T-cell (primary cell): ENCODE measurements around the gene WSCD1. TPM values are rescaled to one million over a fixed set of nuclear protein-coding genes. Genes with fewer than 3 reads are reported as not detected.

Experiments used
- ATAC-seq, 4 experiments: fragments of 200-7000 bp in 3 of 4; fragments of 150-1000 bp in 1 of 4; cut with Tn5 transposase; replicated peaks in 1 of 4; 1 replicate in 3 of 4; 2 replicates in 1 of 4; pipeline ENCODE4 v1.10.0; 2021; ENCODE audit warnings: moderate library complexity in 3 of 4, mild to moderate bottlenecking in 2 of 4, moderate number of reproducible peaks in 1 of 4
- CTCF ChIA-PET, 2 donors: fragments of 300-600 bp; sonication (Branson Sonifier 250); formaldehyde crosslinking; loops; one replicate each; lab custom pipeline; 2022; ENCODE audit warnings: antibody characterized with exemption in 2 of 2; lab: Charles Lee
- POLR2A ChIA-PET, 2 donors: fragments of 300-600 bp; sonication (Branson Sonifier 250); formaldehyde crosslinking; loops; one replicate each; lab custom pipeline; 2022; ENCODE audit warnings: antibody characterized with exemption in 2 of 2; lab: Charles Lee
- DNase-seq, 35 experiments: peaks; one replicate each; pipeline versions ENCODE4 v3.0.0 to v3.0.0-alpha.2; 2013 to 2023
- H3K27ac ChIP-seq: one replicate; pipeline ENCODE4 v1.5.1; 2013; ENCODE audit warnings: low read length
- H3K27me3 ChIP-seq, 2 experiments: replicated peaks in 1 of 2; 1 replicate in 1 of 2; 2 replicates in 1 of 2; pipeline versions ENCODE4 v1.6.1 to v1.7.0; 2013; ENCODE audit warnings: low read length in 1 of 2, mixed read lengths in 1 of 2; ENCODE audit not compliant: control insufficient read depth in 2 of 2, insufficient read depth in 2 of 2; ENCODE audit errors: extremely low read depth in 1 of 2
- H3K36me3 ChIP-seq, 2 donors: 1 replicate in 1 of 2; 2 replicates in 1 of 2; pipeline versions ENCODE4 v1.6.1 to v1.7.0; 2013; ENCODE audit warnings: low read length in 1 of 2; ENCODE audit not compliant: control insufficient read depth in 2 of 2, insufficient read depth in 1 of 2; ENCODE audit errors: extremely low read depth in 1 of 2
- H3K4me1 ChIP-seq, 2 experiments: 1 replicate in 1 of 2; 2 replicates in 1 of 2; pipeline versions ENCODE4 v1.6.1 to v1.7.0; 2013; ENCODE audit warnings: low read length in 2 of 2, mixed read lengths in 1 of 2; ENCODE audit not compliant: insufficient read depth in 2 of 2, control insufficient read depth in 1 of 2; ENCODE audit errors: extremely low read depth in 1 of 2
- H3K4me3 ChIP-seq, 2 donors: 1 replicate in 1 of 2; 2 replicates in 1 of 2; pipeline versions ENCODE4 v1.5.1 to v1.7.0; 2013; ENCODE audit warnings: mild to moderate bottlenecking in 2 of 2, low read length in 1 of 2, moderate library complexity in 1 of 2; ENCODE audit not compliant: control insufficient read depth in 1 of 2; ENCODE audit errors: extremely low read depth in 1 of 2
- H3K9me3 ChIP-seq: 2 replicates; pipeline ENCODE4 v1.7.0; 2013
- H3K27ac Mint-ChIP-seq, 2 donors: one replicate each; pipeline ENCODE4 v1.8.0; 2020 to 2021; ENCODE audit warnings: mild to moderate bottlenecking in 2 of 2, mixed read lengths in 2 of 2
- H3K27me3 Mint-ChIP-seq, 2 donors: one replicate each; pipeline ENCODE4 v1.8.0; 2021 to 2022; ENCODE audit warnings: mixed read lengths in 2 of 2
- H3K36me3 Mint-ChIP-seq: one replicate; pipeline ENCODE4 v1.8.0; 2021; ENCODE audit warnings: mixed read lengths
- H3K4me1 Mint-ChIP-seq, 3 donors: one replicate each; pipeline ENCODE4 v1.8.0; 2020 to 2022; ENCODE audit warnings: mixed read lengths in 3 of 3, mild to moderate bottlenecking in 1 of 3
- H3K4me3 Mint-ChIP-seq, 3 donors: one replicate each; pipeline ENCODE4 v1.8.0; 2020 to 2022; ENCODE audit warnings: mild to moderate bottlenecking in 3 of 3, mixed read lengths in 3 of 3, moderate library complexity in 3 of 3
- H3K9me3 Mint-ChIP-seq, 3 donors: one replicate each; pipeline ENCODE4 v1.8.0; 2020 to 2022; ENCODE audit warnings: mixed read lengths in 3 of 3
- WGBS: methylation state at CpG from one replicate; pipeline ENCODE4 v1.1.5; 2013; ENCODE audit warnings: missing lambda C conversion rate; ENCODE audit not compliant: insufficient coverage; 5-methylcytosine and 5-hydroxymethylcytosine counted together
- total RNA-seq, 35 experiments: library from RNA in 6 of 35; stranded (reverse) in 6 of 35; fragments of 120-200 nt in 1 of 35; gene quantifications; one replicate each; pipeline versions ENCODE4 v1.2.1 to v1.2.4 and lab custom pipeline; 2013 to 2026

The WSCD1 gene
- total RNA-seq, 5 donors from 2014 or later (not counting 1 experiment from before 2014, with no cell fraction given), result 0.09 to 0.58 (median 0.27) TPM; not detected in 1

GRCh38 chr17:6166492-6167179 is 96.5 kb downstream of the WSCD1 start:
- H3K4me3 ChIP-seq, result no peak overlapping the region
- no peaks in the 10 kb centered on the region for H3K4me1 Mint-ChIP-seq
- H3K4me1 ChIP-seq, result no peaks in the 10 kb centered on the region
- WGBS, result 62% methylated on average over 4 of the region's 6 CpGs
- DNase-seq (no peak), ATAC-seq (no peak)
- ChIA-PET CTCF (no interaction called here), POLR2A (no interaction called here)
- peaks cover 14 to 18% of the 10 kb centered on the region in 2 donors for H3K27me3 Mint-ChIP-seq
- H3K27ac Mint-ChIP-seq, result no peak overlapping the region
- H3K27me3 ChIP-seq, result peaks cover 0 to 16% of the 10 kb centered on the region in 2 experiments
- H3K9me3 ChIP-seq, result no peaks in the 10 kb centered on the region
- no peaks in the 10 kb centered on the region for H3K36me3 Mint-ChIP-seq
- peaks cover 0 to 2% (median 0%) of the 10 kb centered on the region in 3 donors for H3K9me3 Mint-ChIP-seq
- H3K27ac ChIP-seq, result no peak overlapping the region
- no peaks in the 10 kb centered on the region for H3K36me3 ChIP-seq
- H3K4me3 Mint-ChIP-seq, result no peak overlapping the region

GRCh38 chr17:6168296-6168695 is 98.1 kb downstream of the WSCD1 start:
- Mint-ChIP-seq H3K27me3 (peaks cover 21 to 27% of the 10 kb centered on the region in 2 donors), H3K9me3 (peaks cover 0 to 2% (median 0%) of the 10 kb centered on the region in 3 donors), H3K36me3 (no peaks in the 10 kb centered on the region), H3K4me1 (no peaks in the 10 kb centered on the region), H3K27ac (no peak overlapping the region), H3K4me3 (no peak overlapping the region)
- POLR2A ChIA-PET, result interaction anchor here in 1 of 2 donors (0.6 kb wide), 1 partner anchor 122 kb away, joined by 4 read pairs; no protein-coding TSS in a partner anchor
- Histone ChIP-seq H3K36me3 (no peaks in the 10 kb centered on the region), H3K4me3 (no peak overlapping the region), H3K4me1 (no peaks in the 10 kb centered on the region), H3K27ac (no peak overlapping the region), H3K27me3 (peaks cover 0 to 18% of the 10 kb centered on the region in 2 experiments), H3K9me3 (no peaks in the 10 kb centered on the region)
- CTCF ChIA-PET, result no interaction called here
- no CpG with 5 or more reads among the region's 6 CpGs for WGBS
- DNase-seq, result no peak
- no peak for ATAC-seq

GRCh38 chr17:6170349-6170748 is 100.2 kb downstream of the WSCD1 start:
- peaks cover 23 to 25% of the 10 kb centered on the region in 2 donors for H3K27me3 Mint-ChIP-seq

GRCh38 chr17:6172642-6173330 is 102.6 kb downstream of the WSCD1 start:
- POLR2A ChIA-PET, result no interaction called here
- no peaks in the 10 kb centered on the region for H3K36me3 Mint-ChIP-seq
- peaks cover 0 to 2% (median 0%) of the 10 kb centered on the region in 3 donors for H3K9me3 Mint-ChIP-seq
- H3K27ac ChIP-seq, result no peak overlapping the region
- peaks cover 0 to 19% of the 10 kb centered on the region in 2 experiments for H3K27me3 ChIP-seq
- peaks cover 26 to 27% of the 10 kb centered on the region in 2 donors for H3K27me3 Mint-ChIP-seq
- H3K9me3 ChIP-seq, result no peaks in the 10 kb centered on the region
- ATAC-seq, result no peak
- H3K36me3 ChIP-seq, result no peaks in the 10 kb centered on the region
- H3K4me1 Mint-ChIP-seq, result no peaks in the 10 kb centered on the region
- no peak for DNase-seq
- CTCF ChIA-PET, result no interaction called here
- no peak overlapping the region for H3K4me3 Mint-ChIP-seq
- no peaks in the 10 kb centered on the region for H3K4me1 ChIP-seq
- WGBS, result 77% methylated on average over 4 of the region's 9 CpGs
- no peak overlapping the region for H3K4me3 ChIP-seq
- no peak overlapping the region for H3K27ac Mint-ChIP-seq

More at GRCh38 chr17:6170349-6170748, 100.2 kb downstream of the WSCD1 start:
- no peak for ATAC-seq
- Histone ChIP-seq H3K9me3 (no peaks in the 10 kb centered on the region), H3K36me3 (no peaks in the 10 kb centered on the region), H3K4me1 (no peaks in the 10 kb centered on the region), H3K27ac (no peak overlapping the region), H3K27me3 (peaks cover 0 to 16% of the 10 kb centered on the region in 2 experiments), H3K4me3 (no peak overlapping the region)
- ChIA-PET POLR2A (no interaction called here), CTCF (no interaction called here)
- Mint-ChIP-seq H3K4me3 (no peak overlapping the region), H3K36me3 (no peaks in the 10 kb centered on the region), H3K9me3 (peaks cover 0 to 2% (median 0%) of the 10 kb centered on the region in 3 donors), H3K27ac (no peak overlapping the region), H3K4me1 (no peaks in the 10 kb centered on the region)
- DNase-seq, result no peak
- 67% methylated on average over 1 of the region's 4 CpGs for WGBS

GRCh38 chr17:6173653-6174052 is 103.5 kb downstream of the WSCD1 start:
- no peaks in the 10 kb centered on the region for H3K4me1 ChIP-seq
- H3K36me3 ChIP-seq, result no peaks in the 10 kb centered on the region
- ChIA-PET POLR2A (no interaction called here), CTCF (no interaction called here)
- no peaks in the 10 kb centered on the region for H3K9me3 ChIP-seq
- no peak overlapping the region for H3K4me3 ChIP-seq
- Mint-ChIP-seq H3K9me3 (peaks cover 0 to 2% (median 0%) of the 10 kb centered on the region in 3 donors), H3K27ac (no peak overlapping the region), H3K36me3 (no peaks in the 10 kb centered on the region), H3K27me3 (peaks cover 26 to 31% of the 10 kb centered on the region in 2 donors), H3K4me1 (no peaks in the 10 kb centered on the region), H3K4me3 (no peak overlapping the region)
- peaks cover 0 to 28% of the 10 kb centered on the region in 2 experiments for H3K27me3 ChIP-seq
- no peak overlapping the region for H3K27ac ChIP-seq
- WGBS, result no CpG with 5 or more reads among the region's 2 CpGs
- ATAC-seq (no peak), DNase-seq (no peak)
